BE2C (cell line): ENCODE data around the gene ARAP1.

ENCODE experiments used
- DNase-seq: peaks from one replicate; pipeline ENCODE4 v3.0.0-alpha.2; 2020
- H3K27me3 ChIP-seq: fragments of 250-450 bp; sonication (Bioruptor Pico); 2 replicates; pipeline ENCODE4 v1.5.1; 2020; ENCODE audit warnings: mild to moderate bottlenecking
- H3K36me3 ChIP-seq: fragments of 250-450 bp; sonication (Bioruptor Pico); 2 replicates; pipeline ENCODE4 v1.5.1; 2020; ENCODE audit warnings: mild to moderate bottlenecking
- H3K4me1 ChIP-seq: fragments of 250-450 bp; sonication (Bioruptor Pico); 2 replicates; pipeline ENCODE4 v1.5.1; 2020
- H3K4me3 ChIP-seq: 2 replicates; pipeline ENCODE4 v1.5.1; 2011; ENCODE audit warnings: low read depth, low read length
- H3K9me3 ChIP-seq: fragments of 250-450 bp; sonication (Bioruptor Pico); 2 replicates; pipeline ENCODE4 v1.5.1; 2020
- CTCF ChIP-seq: IDR thresholded peaks from 2 replicates; pipeline ENCODE4 v1.5.1; 2012; ENCODE audit warnings: mild to moderate bottlenecking, low read depth, low read length

The ARAP1 gene

GRCh38 chr11:72684236-72684912 is 67.8 kb downstream of the ARAP1 start:
- Histone ChIP-seq H3K9me3 (no peaks in the 10 kb centered on the region), H3K36me3 (0 out of 2 replicates have a peak, but pooled peaks cover 2% of the 10 kb centered on the region), H3K4me1 (peaks cover 5% of the 10 kb centered on the region; the same call in 1 of the 2 replicates), H3K4me3 (no peak overlapping the region), H3K27me3 (no peaks in the 10 kb centered on the region)
- peak; percentile 77 for DNase-seq
- TF ChIP-seq CTCF, result peak; percentile 80

DNA sequence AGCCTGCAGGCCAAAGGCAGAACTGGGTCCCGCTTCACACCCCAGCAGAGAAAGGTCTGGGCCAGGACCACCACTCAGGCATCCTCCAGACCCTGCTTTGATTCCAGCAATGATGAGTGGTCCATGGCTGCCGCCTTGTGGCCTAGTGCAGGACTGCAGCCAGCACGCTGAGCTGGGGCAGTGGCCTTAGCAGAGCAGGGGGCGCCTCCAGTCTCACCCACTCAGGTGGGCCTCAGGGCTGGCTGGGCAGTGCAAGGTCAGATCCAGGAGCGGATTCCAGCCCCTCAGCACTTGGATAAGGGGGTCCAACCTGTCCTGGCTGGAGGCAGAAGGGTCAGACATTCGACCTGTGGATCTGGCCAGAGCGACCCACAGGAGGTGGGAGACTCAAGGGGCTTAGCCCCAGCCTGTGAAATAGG is 68.4 kb downstream of the ARAP1 start:
- H3K4me1 ChIP-seq, result peaks cover 5% of the 10 kb centered on the region; the same call in 1 of the 2 replicates
- no peaks in the 10 kb centered on the region for H3K27me3 ChIP-seq
- DNase-seq, result peak; percentile 84
- TF ChIP-seq CTCF, result peak; percentile 98
- no peak overlapping the region for H3K4me3 ChIP-seq
- H3K36me3 ChIP-seq, result 0 out of 2 replicates have a peak, but pooled peaks cover 2% of the 10 kb centered on the region
- H3K9me3 ChIP-seq, result no peaks in the 10 kb centered on the region

DNA sequence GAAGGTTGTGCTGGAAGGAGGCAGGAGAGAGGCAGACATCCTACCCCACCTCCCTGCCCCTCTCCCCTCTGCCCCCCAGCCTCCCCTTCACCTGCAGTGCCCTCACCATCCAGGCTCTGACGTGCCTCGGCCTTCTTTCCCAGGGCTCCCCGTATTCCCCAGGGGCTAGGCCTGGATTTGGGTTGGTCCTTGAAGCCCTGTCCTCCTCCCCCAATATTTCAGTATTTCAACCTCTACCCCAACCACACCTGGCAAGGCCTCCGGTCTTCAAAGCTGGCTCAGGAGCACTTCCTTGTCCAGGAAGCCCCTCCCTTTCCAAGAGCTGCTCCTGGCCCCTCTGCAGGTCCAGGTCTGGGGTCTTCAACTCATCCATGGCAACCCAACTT is 69.4 kb downstream of the ARAP1 start:
- H3K4me3 ChIP-seq, result no peak overlapping the region
- H3K36me3 ChIP-seq, result 0 out of 2 replicates have a peak, but pooled peaks cover 2% of the 10 kb centered on the region
- H3K27me3 ChIP-seq, result no peaks in the 10 kb centered on the region
- DNase-seq, result no peak
- TF ChIP-seq CTCF, result no peak
- peaks cover 5% of the 10 kb centered on the region; the same call in 1 of the 2 replicates for H3K4me1 ChIP-seq
- H3K9me3 ChIP-seq, result no peaks in the 10 kb centered on the region

DNA sequence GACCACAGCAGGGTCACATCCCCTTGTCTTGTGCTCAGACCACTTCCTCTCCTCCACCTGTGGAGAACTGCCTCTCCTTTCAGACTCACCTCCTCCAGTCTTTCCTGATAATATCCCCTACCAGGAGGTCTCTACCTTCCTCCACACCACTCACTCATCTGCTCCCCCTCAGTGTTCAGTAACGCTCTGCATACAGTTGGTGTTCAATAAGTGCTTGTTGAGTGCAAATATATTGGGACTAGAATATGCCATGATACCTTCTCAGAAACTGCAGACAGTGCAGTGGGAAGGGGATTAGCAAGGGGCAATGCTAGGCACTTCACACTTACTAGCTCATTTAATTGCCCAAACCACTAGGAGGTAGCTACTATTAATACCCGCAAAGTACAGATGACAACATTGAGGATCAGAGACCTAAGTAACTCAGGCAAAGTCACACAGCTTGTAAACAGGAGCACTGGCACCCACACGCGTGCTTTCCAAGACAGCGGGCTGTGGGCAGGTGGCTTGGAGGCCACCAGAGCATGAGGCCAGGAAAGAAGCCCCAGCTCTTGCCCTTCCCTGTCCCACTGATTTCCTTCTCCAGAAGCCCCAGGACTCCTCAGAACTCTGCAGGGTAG is 69.9 kb downstream of the ARAP1 start:
- peaks cover 5% of the 10 kb centered on the region; the same call in 1 of the 2 replicates for H3K4me1 ChIP-seq
- H3K9me3 ChIP-seq, result no peaks in the 10 kb centered on the region
- H3K27me3 ChIP-seq, result no peaks in the 10 kb centered on the region
- DNase-seq, result no peak
- no peak for TF ChIP-seq CTCF
- 0 out of 2 replicates have a peak, but pooled peaks cover 2% of the 10 kb centered on the region for H3K36me3 ChIP-seq
- no peak overlapping the region for H3K4me3 ChIP-seq

- H3K36me3 ChIP-seq, result 0 out of 2 replicates have a peak, but pooled peaks cover 2% of the 10 kb centered on the region
- H3K4me3 ChIP-seq, result no peak overlapping the region
- no peaks in the 10 kb centered on the region for H3K9me3 ChIP-seq
- no peaks in the 10 kb centered on the region for H3K27me3 ChIP-seq
- no peak for TF ChIP-seq CTCF
- no peak for DNase-seq
- peaks cover 5% of the 10 kb centered on the region; the same call in 1 of the 2 replicates for H3K4me1 ChIP-seq
These were observed 70.7 kb downstream of the ARAP1 start for GRCh38 chr11:72681226-72682153.
